ENCODE data around the gene DPPA4.
"Not testable (repeated sequence)": the region's sequence is repeated elsewhere in the genome, so short reads cannot be mapped to it uniquely, and the experiment has no call there.

DPPA4 gene, protein sequence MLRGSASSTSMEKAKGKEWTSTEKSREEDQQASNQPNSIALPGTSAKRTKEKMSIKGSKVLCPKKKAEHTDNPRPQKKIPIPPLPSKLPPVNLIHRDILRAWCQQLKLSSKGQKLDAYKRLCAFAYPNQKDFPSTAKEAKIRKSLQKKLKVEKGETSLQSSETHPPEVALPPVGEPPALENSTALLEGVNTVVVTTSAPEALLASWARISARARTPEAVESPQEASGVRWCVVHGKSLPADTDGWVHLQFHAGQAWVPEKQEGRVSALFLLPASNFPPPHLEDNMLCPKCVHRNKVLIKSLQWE

GRCh38 chr3:109337393-109337792 lies at the start of gene DPPA4:
Gene DPPA4 (minus strand): TSS chr3:109337546. CDS start chr3:109337517, 29 bp downstream.
- DNase-seq (ENCODE audit: low read depth in 1 of 2, low spot score in 1 of 2), result no peak

DNA sequence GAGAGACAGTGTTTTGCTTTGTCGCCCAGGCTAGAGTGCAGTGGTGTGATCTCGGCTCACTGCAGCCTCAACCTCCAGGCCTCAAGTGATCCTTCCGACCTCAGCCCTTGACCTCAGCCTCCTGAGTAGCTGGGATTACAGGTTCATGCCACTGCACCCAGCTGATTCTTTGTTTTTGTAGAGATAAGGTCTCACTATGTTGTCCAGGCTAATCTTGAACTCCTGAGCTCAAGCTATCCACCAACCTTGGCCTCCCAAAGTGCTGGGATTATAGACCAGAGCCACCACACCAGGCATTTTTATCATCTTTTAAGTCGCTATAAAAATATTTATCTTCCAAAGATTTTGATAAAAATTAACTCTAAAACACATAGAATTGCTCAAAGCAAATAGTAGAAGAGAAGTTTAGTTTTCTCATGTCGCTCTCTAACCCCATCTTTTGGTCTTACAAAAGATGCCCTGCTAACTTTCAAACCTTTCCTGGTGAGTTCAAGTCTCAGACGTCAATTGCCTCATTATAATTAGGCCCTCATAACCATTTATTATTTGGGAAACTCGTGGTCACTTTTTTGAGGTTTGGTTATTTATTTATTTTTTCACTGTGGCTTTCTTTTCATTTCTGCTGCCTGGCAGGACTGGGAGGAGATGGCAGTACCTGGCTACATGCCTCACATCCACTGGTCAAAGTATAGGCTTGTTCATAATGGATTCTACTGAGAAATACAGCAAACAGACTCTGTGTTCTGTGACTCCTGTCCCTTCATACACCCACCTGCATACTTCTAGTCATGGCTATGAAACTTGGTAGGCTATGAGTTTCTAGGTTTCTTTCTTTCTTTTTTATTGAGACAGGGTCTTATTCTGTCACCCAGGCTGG lies 48.3 kb upstream of the DPPA4 start:
- DNase-seq (ENCODE audit: low read depth in 1 of 2, low spot score in 1 of 2), result no peak

- DNase-seq (ENCODE audit: low read depth in 1 of 2, low spot score in 1 of 2), result no peak
Observed at GRCh38 chr3:109384164-109384563, 46.8 kb upstream of the DPPA4 start.

DNA sequence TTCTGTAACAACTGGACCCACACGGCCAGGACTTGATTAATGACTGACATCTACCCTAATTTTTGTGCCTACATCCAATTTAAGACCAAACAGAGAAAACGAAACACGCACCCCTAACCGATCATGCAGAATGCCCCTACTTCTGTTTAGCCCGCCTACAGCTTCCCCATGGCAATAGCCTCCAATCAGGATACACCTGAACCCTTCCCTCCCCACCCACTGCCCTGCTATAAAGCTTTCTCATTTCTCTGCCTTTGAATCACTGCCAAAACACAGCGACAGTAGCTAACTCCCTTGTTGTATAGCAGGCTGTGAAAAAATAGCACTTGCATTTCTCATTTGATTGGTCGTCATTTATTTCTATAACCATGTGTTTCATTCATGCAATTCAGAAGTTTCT lies 45.2 kb upstream of the DPPA4 start:
- no peak for DNase-seq (ENCODE audit: low read depth in 1 of 2, low spot score in 1 of 2)

DNA sequence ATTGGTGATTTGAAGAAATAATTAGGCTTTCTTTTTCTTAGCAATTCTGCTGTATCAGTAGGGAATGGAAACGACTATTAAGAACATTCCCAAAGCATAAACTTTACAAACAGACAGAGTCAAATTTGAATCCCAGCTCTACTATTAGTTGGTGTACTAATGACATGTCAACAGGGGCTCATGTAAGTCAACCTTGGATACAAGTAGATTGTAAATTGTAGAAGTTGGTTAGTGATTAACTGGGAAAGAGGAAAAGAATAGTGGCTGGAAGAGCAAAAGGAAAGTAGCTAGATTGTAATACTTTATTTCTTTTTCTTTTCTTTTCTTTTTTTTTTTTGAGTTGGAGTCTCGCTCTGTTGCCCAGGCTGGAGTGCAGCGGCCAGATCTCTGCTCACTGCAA lies 38.6 kb upstream of the DPPA4 start:
- DNase-seq (ENCODE audit: low read depth in 1 of 2, low spot score in 1 of 2), result no peak

- not testable (repeated sequence) for DNase-seq (ENCODE audit: low read depth in 1 of 2, low spot score in 1 of 2)
Observed at GRCh38 chr3:109374434-109374833, 37.1 kb upstream of the DPPA4 start.

DNA sequence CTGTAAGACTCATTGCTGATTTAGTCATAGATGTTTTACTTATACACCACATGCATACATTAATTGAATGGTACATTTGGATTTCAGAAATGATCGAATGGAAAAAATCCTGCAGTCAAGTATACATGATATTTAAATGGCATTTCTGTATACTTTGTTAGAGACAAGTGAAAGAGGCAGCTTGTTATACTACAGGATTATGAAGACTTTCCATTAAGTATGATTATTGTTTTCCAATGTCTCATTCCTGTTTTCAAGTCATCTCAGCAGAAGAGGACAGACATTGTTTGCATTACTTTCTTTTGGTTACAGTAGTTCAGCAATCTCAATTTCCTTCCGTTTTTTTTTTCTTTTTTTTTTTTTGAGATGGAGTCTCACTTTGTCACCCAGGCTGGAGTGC lies 36.6 kb upstream of the DPPA4 start:
- DNase-seq (ENCODE audit: low read depth in 1 of 2, low spot score in 1 of 2), result no peak

GRCh38 chr3:109372639-109373038 lies 35.3 kb upstream of the DPPA4 start:
- no peak for DNase-seq (ENCODE audit: low read depth in 1 of 2, low spot score in 1 of 2)

DNA sequence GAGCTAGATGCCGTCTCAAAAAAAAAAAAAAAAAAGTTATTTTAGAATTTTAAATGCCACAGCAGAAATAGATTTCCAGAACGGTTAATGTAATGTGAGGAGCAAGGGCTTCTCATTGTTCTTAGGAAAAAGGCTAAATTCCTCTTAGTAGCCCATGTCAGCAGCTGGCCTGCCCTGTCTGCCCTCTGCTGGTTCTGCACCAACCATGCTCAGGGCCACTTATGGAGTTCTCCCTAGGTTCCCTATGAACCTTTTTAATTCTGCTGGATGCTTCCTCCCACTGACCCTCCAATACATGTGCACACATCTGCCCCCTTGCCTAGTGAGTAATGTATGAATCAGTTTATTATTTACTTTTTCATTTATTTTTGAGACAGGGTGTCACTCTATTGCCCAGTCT lies 32.2 kb upstream of the DPPA4 start:
- no peak for DNase-seq (ENCODE audit: low read depth in 1 of 2, low spot score in 1 of 2)

- no peak for DNase-seq (ENCODE audit: low read depth in 1 of 2, low spot score in 1 of 2)
Observed at GRCh38 chr3:109364088-109364487, 26.7 kb upstream of the DPPA4 start.

- no peak for DNase-seq (ENCODE audit: low read depth in 1 of 2, low spot score in 1 of 2)
Observed at GRCh38 chr3:109363634-109364033, 26.3 kb upstream of the DPPA4 start.

- DNase-seq (ENCODE audit: low read depth in 1 of 2, low spot score in 1 of 2), result no peak
Observed at GRCh38 chr3:109362823-109363222, 25.5 kb upstream of the DPPA4 start.

GRCh38 chr3:109358809-109359208 lies 21.5 kb upstream of the DPPA4 start:
- DNase-seq (ENCODE audit: low read depth in 1 of 2, low spot score in 1 of 2), result not testable (repeated sequence)

DNA sequence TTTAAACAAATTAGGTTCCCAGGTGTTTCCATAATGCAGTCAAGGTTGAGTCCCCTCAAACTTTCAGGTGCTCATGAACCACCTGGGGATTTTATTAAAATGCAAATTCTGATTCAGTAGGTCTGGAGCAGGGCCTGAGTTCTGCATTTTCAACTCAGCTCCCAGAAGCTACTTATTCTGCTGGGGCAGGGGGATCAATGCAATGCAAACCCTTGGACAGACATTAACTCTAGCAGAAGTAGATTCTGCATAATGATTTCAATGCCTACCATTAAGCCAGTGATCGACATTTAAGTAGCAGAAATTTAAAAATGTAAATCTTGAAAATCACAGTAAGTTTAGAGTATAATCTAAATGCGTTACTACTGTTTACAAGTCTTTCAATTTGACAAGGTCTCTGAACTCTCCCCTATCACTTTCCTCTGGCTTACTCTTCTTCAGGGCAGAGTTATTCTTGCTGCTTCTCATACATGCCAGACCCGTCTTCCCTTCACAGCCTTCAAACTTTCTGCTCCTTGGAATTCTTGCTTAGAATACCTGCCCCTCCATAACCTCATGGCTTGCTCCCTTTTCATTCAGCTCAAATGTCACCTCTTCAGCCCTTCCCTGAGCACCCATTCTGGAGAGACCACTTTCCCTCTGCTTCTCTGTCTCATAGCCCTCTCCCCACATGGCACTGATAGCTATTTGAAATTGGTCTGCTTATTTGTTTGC lies 19.3 kb upstream of the DPPA4 start:
- DNase-seq (ENCODE audit: low read depth in 1 of 2, low spot score in 1 of 2), result no peak

GRCh38 chr3:109355625-109356441 lies 18.5 kb upstream of the DPPA4 start:
- no peak for DNase-seq (ENCODE audit: low read depth in 1 of 2, low spot score in 1 of 2)

DNA sequence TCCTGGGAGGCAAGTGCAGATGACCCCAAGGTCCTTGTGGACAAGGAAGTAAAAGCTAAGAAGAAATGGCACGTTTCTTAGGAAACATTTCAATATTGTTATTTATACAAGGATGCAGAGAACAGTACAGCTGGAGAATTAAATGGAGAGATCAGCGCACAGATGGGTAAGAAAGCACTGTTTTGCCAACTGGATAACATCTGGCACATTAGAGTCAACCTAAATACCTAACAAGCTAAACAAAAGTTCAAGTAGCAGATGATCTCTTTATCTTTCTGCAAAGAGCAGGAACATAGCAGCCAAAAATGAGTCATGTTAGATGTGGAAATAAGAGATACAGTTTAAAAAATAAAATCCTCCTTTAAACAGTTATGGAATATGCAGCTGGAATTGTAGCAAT lies 15.7 kb upstream of the DPPA4 start:
- no peak for DNase-seq (ENCODE audit: low read depth in 1 of 2, low spot score in 1 of 2)

GRCh38 chr3:109351231-109351630 lies 13.9 kb upstream of the DPPA4 start:
- DNase-seq (ENCODE audit: low read depth in 1 of 2, low spot score in 1 of 2), result no peak

DNA sequence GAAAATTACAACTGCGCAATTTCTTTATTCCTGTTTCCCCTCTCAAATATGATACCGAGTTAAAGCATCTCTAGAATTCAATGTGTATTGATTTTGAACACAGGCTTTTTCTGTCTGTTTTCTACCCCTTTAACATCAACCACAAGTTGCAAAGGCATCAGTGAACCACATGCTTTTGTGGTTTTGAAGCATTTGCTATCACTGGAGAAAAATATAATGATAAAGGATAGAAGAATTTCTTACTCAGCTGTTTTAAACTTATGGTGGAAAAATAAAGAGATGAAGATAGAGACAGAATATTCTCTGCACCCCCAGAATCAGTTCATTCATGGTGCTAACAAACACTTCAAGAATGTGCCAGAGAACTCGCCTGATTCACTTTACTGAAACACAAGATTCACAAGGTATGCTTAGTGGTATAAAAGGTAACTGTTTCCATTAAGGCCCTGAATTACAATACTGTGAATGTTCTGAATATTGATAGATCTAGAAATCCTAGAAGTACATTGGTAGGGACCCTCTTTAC lies 9.5 kb upstream of the DPPA4 start:
- no peak for DNase-seq (ENCODE audit: low read depth in 1 of 2, low spot score in 1 of 2)

DNA sequence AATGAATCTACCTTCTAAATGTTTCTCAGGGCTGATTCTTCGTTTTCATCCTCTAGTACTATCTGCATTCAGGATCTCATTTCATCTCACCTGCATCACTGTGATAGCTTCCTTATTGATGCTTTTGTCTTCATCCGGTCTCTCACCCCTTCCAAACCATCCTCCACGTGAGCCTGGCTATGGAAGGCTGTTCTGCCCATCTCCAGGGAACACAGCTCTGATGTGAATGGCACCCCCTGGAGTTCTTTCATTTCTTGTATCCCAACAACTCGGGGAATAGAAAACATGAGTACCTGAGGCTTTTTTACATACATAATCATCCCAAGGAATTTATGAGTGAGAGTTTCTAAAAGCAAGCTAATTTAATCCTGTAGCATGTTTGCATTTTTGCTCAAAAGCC lies 8.8 kb upstream of the DPPA4 start:
- DNase-seq (ENCODE audit: low read depth in 1 of 2, low spot score in 1 of 2), result no peak

DNA sequence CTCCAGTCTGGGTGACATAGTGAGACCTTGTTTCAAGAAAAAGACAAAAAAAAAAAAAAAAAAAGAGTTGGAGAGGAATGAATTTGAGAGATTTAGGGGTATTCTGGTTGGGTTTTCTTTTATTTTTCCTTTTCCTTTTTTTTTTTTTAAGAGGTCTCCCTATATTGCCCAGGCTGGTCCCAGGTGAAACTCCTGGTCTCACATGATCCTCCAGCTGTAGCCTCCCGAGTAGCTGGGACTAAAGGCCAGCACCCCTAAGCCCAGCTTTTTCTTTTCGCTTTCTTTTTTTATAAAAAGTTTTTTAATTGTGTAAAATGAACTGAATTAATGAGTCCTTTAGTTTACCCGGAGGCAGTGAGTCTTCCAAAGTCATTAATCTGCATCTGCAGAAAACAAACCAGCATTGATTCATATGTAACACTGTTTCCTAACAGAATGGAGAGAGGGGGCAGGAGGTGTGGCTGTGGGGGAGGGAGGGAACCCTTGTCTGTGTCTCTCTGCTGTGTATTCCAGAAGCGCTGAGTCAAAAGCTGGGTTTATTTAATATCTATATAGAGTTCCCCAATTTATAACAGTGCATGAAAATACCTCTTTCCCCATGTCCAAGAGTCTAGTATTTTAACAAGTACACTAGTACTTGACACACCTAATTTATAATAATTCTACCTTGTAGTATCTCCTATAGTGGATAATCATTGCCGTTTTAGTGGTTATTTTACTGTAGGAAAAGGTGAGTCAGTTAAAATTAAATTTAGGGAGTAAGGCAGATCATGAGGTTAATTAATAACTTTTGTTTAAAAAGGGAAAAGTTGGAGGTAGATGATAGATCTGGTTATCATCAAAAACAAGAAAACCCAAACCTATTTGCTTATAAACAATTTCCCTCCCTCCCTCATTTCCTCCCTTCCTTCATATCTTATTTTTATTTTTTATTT lies 2.6 kb upstream of the DPPA4 start:
- no peak for DNase-seq (ENCODE audit: low read depth in 1 of 2, low spot score in 1 of 2)
